Hepatocyte (in vitro differentiated cells): ENCODE measurements around the gene TMEFF1. TPM values are rescaled to one million over a fixed set of nuclear protein-coding genes. Genes with fewer than 3 reads are reported as not detected.

ENCODE experiments used
- DNase-seq: peaks from one replicate; pipeline ENCODE4 v3.0.0-alpha.2; 2016; ENCODE audit warnings: low spot score
- H2AFZ ChIP-seq: fragments of 200-600 bp; sonication (generic); 2 replicates; pipeline ENCODE4 v1.6.0; 2016; ENCODE audit warnings: antibody characterized with exemption, mild to moderate bottlenecking
- H3K27ac ChIP-seq: fragments of 200-600 bp; sonication (generic); 2 replicates; pipeline ENCODE4 v1.5.1; 2016; ENCODE audit warnings: mild to moderate bottlenecking
- H3K27me3 ChIP-seq: fragments of 200-600 bp; sonication (generic); 2 replicates; pipeline ENCODE4 v1.6.1; 2016
- H3K36me3 ChIP-seq: fragments of 200-600 bp; sonication (generic); replicated peaks from 2 replicates; pipeline ENCODE4 v1.5.1; 2016; ENCODE audit warnings: low read depth; ENCODE audit not compliant: insufficient read depth
- H3K4me1 ChIP-seq: fragments of 200-600 bp; sonication (generic); 2 replicates; pipeline ENCODE4 v1.5.1; 2016; ENCODE audit warnings: mild to moderate bottlenecking, moderate library complexity; ENCODE audit not compliant: insufficient read depth
- H3K4me2 ChIP-seq: fragments of 200-600 bp; sonication (generic); 2 replicates; pipeline ENCODE4 v1.6.0; 2016
- H3K4me3 ChIP-seq: fragments of 200-600 bp; sonication (generic); 2 replicates; pipeline ENCODE4 v1.5.1; 2016; ENCODE audit warnings: mild to moderate bottlenecking
- H3K79me2 ChIP-seq: fragments of 200-600 bp; sonication (generic); 2 replicates; pipeline ENCODE4 v1.6.0; 2017; ENCODE audit warnings: mild to moderate bottlenecking
- H3K9me2 ChIP-seq: fragments of 200-600 bp; sonication (generic); replicated peaks from 2 replicates; pipeline ENCODE4 v1.6.0; 2017; ENCODE audit warnings: mild to moderate bottlenecking; ENCODE audit not compliant: insufficient read depth
- H3K9me3 ChIP-seq: fragments of 200-600 bp; sonication (generic); 2 replicates; pipeline ENCODE4 v1.5.1; 2016; ENCODE audit warnings: low read depth, mild to moderate bottlenecking
- H4K20me1 ChIP-seq: fragments of 200-600 bp; sonication (generic); 2 replicates; pipeline ENCODE4 v1.6.0; 2016; ENCODE audit warnings: mild to moderate bottlenecking; ENCODE audit not compliant: insufficient read depth, poor library complexity, severe bottlenecking
- EZH2 ChIP-seq: fragments of 200-600 bp; sonication (generic); IDR thresholded peaks from 2 replicates; pipeline ENCODE4 v1.6.1; 2016; ENCODE audit warnings: antibody characterized with exemption, mild to moderate bottlenecking, borderline replicate concordance
- EZH2phosphoT487 ChIP-seq: fragments of 200-600 bp; sonication (generic); IDR thresholded peaks from one replicate; pipeline ENCODE4 v1.6.1; 2018; ENCODE audit warnings: antibody characterized with exemption, mild to moderate bottlenecking, low read depth, moderate library complexity; ENCODE audit not compliant: unreplicated experiment, severe bottlenecking
- WGBS: methylation state at CpG from one replicate; pipeline ENCODE4 v1.1.6; 2016; ENCODE audit warnings: low lambda C conversion rate; ENCODE audit errors: missing lambda C conversion rate; 5-methylcytosine and 5-hydroxymethylcytosine counted together
- polyA plus RNA-seq: library from polyadenylated mRNA; unstranded; fragments of >200 nt; fragmentation: Nextera tagmentation; extraction: Ambion mirVana; gene quantifications from 2 replicates; pipeline ENCODE4 v1.2.1, GENCODE V29; 2016
- total RNA-seq: library from RNA; depleted of rRNA; stranded (reverse); fragments of >200 nt; gene quantifications from 2 replicates; pipeline ENCODE4 v1.2.3, GENCODE V29; 2014
- TF ChIP-seq, protein P1 (sequence below): fragments of 200-600 bp; sonication (generic); IDR thresholded peaks from 2 replicates; pipeline ENCODE4 v1.5.1; 2016; ENCODE audit warnings: antibody characterized with exemption, mild to moderate bottlenecking; ENCODE audit not compliant: poor library complexity

Gene TMEFF1
- total RNA-seq (8.7 and 13.7 TPM in 2 replicates), polyA plus RNA-seq (5.4 and 5.9 TPM in 2 replicates)

DNA sequence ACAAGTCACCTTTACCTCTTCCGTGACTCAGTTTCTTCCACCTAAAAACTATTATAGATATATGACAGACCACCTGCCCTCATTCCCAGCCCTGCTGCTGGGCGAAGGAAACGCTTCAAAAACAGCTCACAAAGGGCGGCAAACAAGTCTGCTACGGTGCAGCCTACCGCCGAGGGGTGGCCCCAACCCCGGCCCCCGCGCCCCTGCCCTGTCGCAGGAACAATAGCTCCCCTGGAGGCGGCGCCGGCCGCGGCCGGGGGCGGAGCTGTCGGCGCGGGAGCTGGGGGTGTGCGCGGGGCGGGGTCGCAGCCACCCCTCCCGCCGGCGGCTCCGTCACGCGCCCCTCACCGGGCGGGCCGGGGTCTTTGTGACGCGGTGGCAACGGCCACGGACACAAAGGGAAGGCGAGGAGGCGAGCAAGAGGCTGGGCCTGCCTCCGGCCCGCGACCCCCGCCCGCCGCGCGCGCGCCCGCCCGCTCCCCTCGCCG is at the start of gene TMEFF1:
TSS of gene TMEFF1 (plus strand) at position 362 of the 488 bp plus-strand sequence. CDS start 396 bp downstream, outside the sequence.
- H3K4me3 ChIP-seq: peak within 1 kb of the TSS; percentile 87
- no peaks in the 10 kb centered on the region for H4K20me1 ChIP-seq
- H3K27ac ChIP-seq: peak within 1 kb of the TSS; percentile 77
- H3K36me3 ChIP-seq: no peaks in the 10 kb centered on the region
- no peaks in the 10 kb centered on the region for H3K9me3 ChIP-seq
- WGBS: 3% methylated on average over 12 of the region's 54 CpGs
- H2AFZ ChIP-seq: peak within 1 kb of the TSS; percentile 89
- TF ChIP-seq EZH2phosphoT487: no peak
- TF ChIP-seq, protein P1, sequence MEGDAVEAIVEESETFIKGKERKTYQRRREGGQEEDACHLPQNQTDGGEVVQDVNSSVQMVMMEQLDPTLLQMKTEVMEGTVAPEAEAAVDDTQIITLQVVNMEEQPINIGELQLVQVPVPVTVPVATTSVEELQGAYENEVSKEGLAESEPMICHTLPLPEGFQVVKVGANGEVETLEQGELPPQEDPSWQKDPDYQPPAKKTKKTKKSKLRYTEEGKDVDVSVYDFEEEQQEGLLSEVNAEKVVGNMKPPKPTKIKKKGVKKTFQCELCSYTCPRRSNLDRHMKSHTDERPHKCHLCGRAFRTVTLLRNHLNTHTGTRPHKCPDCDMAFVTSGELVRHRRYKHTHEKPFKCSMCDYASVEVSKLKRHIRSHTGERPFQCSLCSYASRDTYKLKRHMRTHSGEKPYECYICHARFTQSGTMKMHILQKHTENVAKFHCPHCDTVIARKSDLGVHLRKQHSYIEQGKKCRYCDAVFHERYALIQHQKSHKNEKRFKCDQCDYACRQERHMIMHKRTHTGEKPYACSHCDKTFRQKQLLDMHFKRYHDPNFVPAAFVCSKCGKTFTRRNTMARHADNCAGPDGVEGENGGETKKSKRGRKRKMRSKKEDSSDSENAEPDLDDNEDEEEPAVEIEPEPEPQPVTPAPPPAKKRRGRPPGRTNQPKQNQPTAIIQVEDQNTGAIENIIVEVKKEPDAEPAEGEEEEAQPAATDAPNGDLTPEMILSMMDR: peak; percentile 38
- no peak for TF ChIP-seq EZH2
- no peaks in the 10 kb centered on the region for H3K9me2 ChIP-seq
- peak within 1 kb of the TSS; percentile 93 for H3K4me2 ChIP-seq
- H3K79me2 ChIP-seq: peaks cover 27% of the 10 kb centered on the region
- peak; percentile 81 for DNase-seq
- H3K27me3 ChIP-seq: no peaks in the 10 kb centered on the region
- peaks cover 4% of the 10 kb centered on the region for H3K4me1 ChIP-seq

GRCh38 chr9:100425758-100426157 is 47.2 kb upstream of the TMEFF1 start:
- WGBS: 78% methylated on average over 1 of the region's 1 CpG
- no peak overlapping the region for H3K4me3 ChIP-seq
- DNase-seq: no peak
- H3K4me1 ChIP-seq: peaks cover 20% of the 10 kb centered on the region
- peaks cover 27% of the 10 kb centered on the region for H3K79me2 ChIP-seq
- no peaks in the 10 kb centered on the region for H3K27me3 ChIP-seq
- H3K9me3 ChIP-seq: no peaks in the 10 kb centered on the region
- TF ChIP-seq, protein P1: no peak
- no peak for TF ChIP-seq EZH2phosphoT487
- TF ChIP-seq EZH2: no peak
- peak overlapping the region; percentile 95 for H2AFZ ChIP-seq
- H3K9me2 ChIP-seq: no peaks in the 10 kb centered on the region
- no peaks in the 10 kb centered on the region for H4K20me1 ChIP-seq
- H3K36me3 ChIP-seq: no peaks in the 10 kb centered on the region
- peak overlapping the region; percentile 90 for H3K4me2 ChIP-seq
- H3K27ac ChIP-seq: peak overlapping the region; percentile 99

DNA sequence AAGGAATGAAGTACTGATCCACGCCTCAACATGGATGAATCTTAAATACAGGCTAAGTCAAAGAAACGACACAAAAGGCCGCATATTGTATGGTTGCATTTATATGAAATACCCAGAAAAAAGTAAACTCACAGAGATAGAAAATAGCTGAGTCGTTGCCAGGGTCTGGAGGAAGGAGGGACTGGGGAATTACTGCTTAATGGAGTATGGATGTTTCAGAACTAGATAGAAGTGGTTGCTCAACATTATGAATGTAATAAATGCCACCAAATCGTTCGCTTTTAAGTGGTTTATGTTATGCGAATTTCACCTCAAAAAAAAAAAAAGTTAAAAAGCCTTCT is 46.8 kb upstream of the TMEFF1 start:
- peak overlapping the region; percentile 99 for H3K27ac ChIP-seq
- peaks cover 20% of the 10 kb centered on the region for H3K4me1 ChIP-seq
- H3K4me3 ChIP-seq: peak overlapping the region; percentile 81
- DNase-seq: no peak
- H3K9me2 ChIP-seq: no peaks in the 10 kb centered on the region
- peak overlapping the region; percentile 95 for H2AFZ ChIP-seq
- peak overlapping the region; percentile 90 for H3K4me2 ChIP-seq
- H4K20me1 ChIP-seq: no peaks in the 10 kb centered on the region
- TF ChIP-seq EZH2phosphoT487 (no peak), EZH2 (no peak)
- TF ChIP-seq, protein P1: no peak
- no peaks in the 10 kb centered on the region for H3K9me3 ChIP-seq
- WGBS: 51% methylated on average over 7 of the region's 7 CpGs
- no peaks in the 10 kb centered on the region for H3K36me3 ChIP-seq
- H3K27me3 ChIP-seq: no peaks in the 10 kb centered on the region
- peaks cover 31% of the 10 kb centered on the region for H3K79me2 ChIP-seq
